ENCODE data around the gene ROCK2.
"Not testable (repeated sequence)": the region's sequence is repeated elsewhere in the genome, so short reads cannot be mapped to it uniquely, and the experiment has no call there.

Gene ROCK2

GRCh38 chr2:11254100-11254536, 90.3 kb downstream of the ROCK2 start:
- TF ChIP-seq CTCF (conservative IDR thresholded peaks at IDR 0.05; ENCODE audit: low read length) = no peak
- no peak for DNase-seq (ENCODE audit: low read depth)
- H3K4me3 ChIP-seq (ENCODE audit: low read length) = no peak overlapping the region

GRCh38 chr2:11252458-11252857, 92.0 kb downstream of the ROCK2 start:
- not testable (repeated sequence) for H3K4me3 ChIP-seq (ENCODE audit: low read length); DNase-seq (ENCODE audit: low read depth)

GRCh38 chr2:11250400-11251196, 93.8 kb downstream of the ROCK2 start:
- TF ChIP-seq CTCF (conservative IDR thresholded peaks at IDR 0.05; ENCODE audit: low read length) = no peak
- peak; percentile 25 for DNase-seq (ENCODE audit: low read depth)
- H3K4me3 ChIP-seq (ENCODE audit: low read length) = no peak overlapping the region

GRCh38 chr2:11245322-11245721, 99.1 kb downstream of the ROCK2 start:
- TF ChIP-seq CTCF (conservative IDR thresholded peaks at IDR 0.05; ENCODE audit: low read length) = no peak
- DNase-seq (ENCODE audit: low read depth) = no peak
- no peak overlapping the region for H3K4me3 ChIP-seq (ENCODE audit: low read length)

- no peak for DNase-seq (ENCODE audit: low read depth)
- no peak overlapping the region for H3K4me3 ChIP-seq (ENCODE audit: low read length)
- no peak for TF ChIP-seq CTCF (conservative IDR thresholded peaks at IDR 0.05; ENCODE audit: low read length)
Observed at GRCh38 chr2:11244091-11244826, 100.2 kb downstream of the ROCK2 start.

GRCh38 chr2:11243512-11243911, 100.9 kb downstream of the ROCK2 start:
- H3K4me3 ChIP-seq (ENCODE audit: low read length) = no peak overlapping the region
- TF ChIP-seq CTCF (conservative IDR thresholded peaks at IDR 0.05; ENCODE audit: low read length) = no peak
- DNase-seq (ENCODE audit: low read depth) = no peak

GRCh38 chr2:11242542-11243174, 101.8 kb downstream of the ROCK2 start:
- DNase-seq (ENCODE audit: low read depth) = no peak
- H3K4me3 ChIP-seq (ENCODE audit: low read length) = no peak overlapping the region
- TF ChIP-seq CTCF (conservative IDR thresholded peaks at IDR 0.05; ENCODE audit: low read length) = no peak

Measured in AG10803 (cell line).